OCI-LY3 (cell line): Measurements from ENCODE around the gene ISYNA1.

ENCODE experiments used
- CTCF ChIP-seq: fragments of 200-600, 300-600 bp; sonication (generic); IDR thresholded peaks from 2 replicates; pipeline ENCODE4 v1.5.1; 2014; ENCODE audit warnings: antibody characterized with exemption, low read length, low read depth
- EZH2phosphoT487 ChIP-seq: fragments of 200-600 bp; shearing (Covaris generic); IDR thresholded peaks from 2 replicates; pipeline ENCODE4 v1.6.1; 2018; ENCODE audit warnings: antibody characterized with exemption, mixed run types, low read depth

GRCh38 chr19:18452386-18452785, 14.5 kb upstream of the ISYNA1 start:
- TF ChIP-seq CTCF (no peak), EZH2phosphoT487 (no peak)
